Activated T-helper 1 cell treated with anti-CD3 and anti-CD28 coated beads, Interleukin-12 subunit alpha, Interleukin-12 subunit beta, Interleukin-2, Interleukin-4 antibody, amounts not matched to agents 30 ng/mL and 10 ng/mL and 1 ng/mL, durations not matched to agents 14 hours and 24 hours and 36 hours (primary cell): ENCODE data around the gene ARHGAP4. TPM values are rescaled to one million over a fixed set of nuclear protein-coding genes. Genes with fewer than 3 reads are reported as not detected.

ENCODE experiments used
- DNase-seq: peaks from one replicate; pipeline ENCODE4 v3.0.0; 2021; ENCODE audit warnings: low spot score
- H3K27ac Mint-ChIP-seq: one replicate; pipeline ENCODE4 v1.8.0; 2021; ENCODE audit warnings: mild to moderate bottlenecking, mixed read lengths
- H3K27me3 Mint-ChIP-seq: one replicate; pipeline ENCODE4 v1.8.0; 2022; ENCODE audit warnings: mild to moderate bottlenecking, moderate library complexity, mixed read lengths; ENCODE audit not compliant: insufficient read depth
- H3K36me3 Mint-ChIP-seq: one replicate; pipeline ENCODE4 v1.8.0; 2021; ENCODE audit warnings: low read depth, mixed read lengths
- H3K4me1 Mint-ChIP-seq: one replicate; pipeline ENCODE4 v1.8.0; 2021; ENCODE audit warnings: low read depth, mixed read lengths
- H3K4me3 Mint-ChIP-seq: one replicate; pipeline ENCODE4 v1.8.0; 2021; ENCODE audit warnings: mild to moderate bottlenecking, moderate library complexity, mixed read lengths
- H3K9me3 Mint-ChIP-seq: one replicate; pipeline ENCODE4 v1.8.0; 2021; ENCODE audit warnings: mixed read lengths
- intact Hi-C: fragments of 100-400 bp; cut with micrococcal nuclease; formaldehyde crosslinking; loops from one replicate; pipeline ENCODE4 v1.15.1; 2024
- total RNA-seq: library from RNA; stranded (reverse); gene quantifications from 2 replicates; pipeline ENCODE4 v1.2.3, GENCODE V29; 2022

The ARHGAP4 gene
- total RNA-seq, 1 donor from 2014 or later, result 128 TPM

DNA sequence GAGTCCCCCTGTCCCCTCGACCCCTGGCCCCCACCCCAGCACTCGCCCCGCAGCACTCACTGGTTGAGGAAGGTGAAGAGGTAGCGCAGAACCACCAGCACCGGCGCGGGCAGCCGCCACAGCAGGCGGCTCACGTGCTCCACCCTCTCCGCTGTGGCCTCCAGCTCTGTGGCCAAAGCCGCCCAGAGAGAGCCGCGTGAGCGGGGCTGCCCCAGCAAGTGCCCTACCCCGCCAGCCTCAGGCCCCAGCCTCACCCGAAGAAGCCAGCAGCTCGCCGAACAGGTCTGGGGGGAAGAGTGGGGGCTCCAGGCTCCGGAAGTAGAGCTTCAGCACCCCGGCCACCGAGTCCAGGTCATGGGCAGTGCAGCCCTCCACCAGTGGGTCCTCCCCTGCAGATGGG lies 15.6 kb downstream of the ARHGAP4 start:
- intact Hi-C loops, result no loop called here
- Mint-ChIP-seq H3K27ac (no peak overlapping the region), H3K4me3 (no peak overlapping the region), H3K36me3 (peaks cover 6% of the 10 kb centered on the region), H3K27me3 (no peaks in the 10 kb centered on the region), H3K4me1 (no peaks in the 10 kb centered on the region), H3K9me3 (no peaks in the 10 kb centered on the region)
- no peak for DNase-seq

DNA sequence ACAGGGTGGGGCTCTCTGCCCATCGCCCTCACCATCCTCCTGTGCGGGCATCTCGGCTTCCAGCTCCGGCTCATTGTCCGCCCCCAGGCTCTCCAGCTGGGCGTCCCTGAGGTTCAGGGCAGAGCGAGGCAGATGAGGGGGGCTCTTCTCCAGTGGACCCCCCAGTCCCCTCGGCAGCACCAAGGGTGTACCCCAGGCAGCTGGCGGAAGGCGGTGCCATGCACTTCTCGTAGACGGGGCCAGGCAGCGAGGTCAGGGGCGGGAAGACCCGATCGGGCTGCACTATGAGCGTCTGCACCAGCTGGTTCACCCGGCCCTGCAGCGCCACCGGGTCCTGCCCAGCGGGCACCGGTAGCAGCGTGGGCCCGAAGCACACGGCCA lies 16.1 kb downstream of the ARHGAP4 start:
- Mint-ChIP-seq H3K4me1 (no peaks in the 10 kb centered on the region), H3K27ac (no peak overlapping the region), H3K27me3 (no peaks in the 10 kb centered on the region), H3K36me3 (peaks cover 6% of the 10 kb centered on the region), H3K9me3 (no peaks in the 10 kb centered on the region), H3K4me3 (no peak overlapping the region)
- no peak for DNase-seq
- intact Hi-C loops, result no loop called here

GRCh38 chrX:153909024-153909979 lies 16.8 kb downstream of the ARHGAP4 start:
- Mint-ChIP-seq H3K36me3 (peaks cover 6% of the 10 kb centered on the region), H3K27ac (no peak overlapping the region), H3K4me3 (no peak overlapping the region), H3K4me1 (no peaks in the 10 kb centered on the region), H3K9me3 (no peaks in the 10 kb centered on the region), H3K27me3 (no peaks in the 10 kb centered on the region)
- intact Hi-C loops, result no loop called here
- no peak for DNase-seq

DNA sequence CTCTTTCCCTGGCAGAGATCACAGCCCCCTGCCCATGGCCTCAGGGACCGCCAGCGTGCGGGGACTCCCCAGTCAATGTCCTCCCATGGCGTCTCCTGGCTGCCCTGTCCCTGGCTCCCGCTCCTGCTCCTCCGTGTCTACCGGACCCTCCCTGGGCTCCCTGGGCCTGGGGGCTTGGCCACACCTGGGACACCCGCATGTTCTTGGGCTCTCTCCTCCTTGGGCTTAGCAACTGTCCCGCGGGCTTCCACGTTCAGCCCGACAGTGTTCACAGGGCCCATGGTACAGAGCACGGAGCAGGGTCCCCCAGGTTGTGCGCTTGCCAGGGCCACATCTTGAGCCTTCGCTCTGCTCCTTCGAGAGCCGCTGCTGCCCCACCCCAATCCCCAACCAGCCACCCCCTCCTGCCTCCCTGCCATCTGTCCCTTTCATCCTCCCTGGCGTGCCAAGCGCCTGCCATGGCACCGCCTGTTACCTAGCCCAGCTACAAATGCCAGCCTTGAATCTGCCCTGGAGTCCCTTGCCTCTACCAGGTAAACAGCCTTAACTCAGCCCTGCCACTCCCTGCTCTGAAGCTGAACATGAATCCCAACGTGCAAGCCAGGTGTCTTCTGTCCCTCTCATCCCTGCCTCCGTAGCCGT lies 17.7 kb downstream of the ARHGAP4 start:
- DNase-seq, result no peak
- H3K9me3 Mint-ChIP-seq, result no peaks in the 10 kb centered on the region
- H3K4me3 Mint-ChIP-seq, result no peak overlapping the region
- no peak overlapping the region for H3K27ac Mint-ChIP-seq
- H3K4me1 Mint-ChIP-seq, result peaks cover 8% of the 10 kb centered on the region
- no peaks in the 10 kb centered on the region for H3K27me3 Mint-ChIP-seq
- H3K36me3 Mint-ChIP-seq, result peaks cover 6% of the 10 kb centered on the region
- intact Hi-C loops, result no loop called here

- Mint-ChIP-seq H3K9me3 (no peaks in the 10 kb centered on the region), H3K4me1 (peaks cover 12% of the 10 kb centered on the region), H3K27me3 (no peaks in the 10 kb centered on the region), H3K27ac (no peak overlapping the region), H3K36me3 (peaks cover 6% of the 10 kb centered on the region), H3K4me3 (no peak overlapping the region)
- no peak for DNase-seq
- intact Hi-C loops, result no loop called here
Measured at GRCh38 chrX:153907456-153907855, 18.6 kb downstream of the ARHGAP4 start.

- Mint-ChIP-seq H3K9me3 (no peaks in the 10 kb centered on the region), H3K27me3 (no peaks in the 10 kb centered on the region), H3K27ac (no peak overlapping the region), H3K4me3 (no peak overlapping the region), H3K4me1 (peaks cover 19% of the 10 kb centered on the region), H3K36me3 (peaks cover 4% of the 10 kb centered on the region)
- intact Hi-C loops, result no loop called here
- no peak for DNase-seq
Measured at GRCh38 chrX:153906126-153906917, 19.7 kb downstream of the ARHGAP4 start.

- H3K4me1 Mint-ChIP-seq, result peaks cover 27% of the 10 kb centered on the region
- H3K27me3 Mint-ChIP-seq, result no peaks in the 10 kb centered on the region
- H3K36me3 Mint-ChIP-seq, result peaks cover 4% of the 10 kb centered on the region
- H3K27ac Mint-ChIP-seq, result no peak overlapping the region
- no peaks in the 10 kb centered on the region for H3K9me3 Mint-ChIP-seq
- no peak overlapping the region for H3K4me3 Mint-ChIP-seq
- intact Hi-C loops, result no loop called here
- no peak for DNase-seq
Measured at GRCh38 chrX:153905481-153906095, 20.5 kb downstream of the ARHGAP4 start.

- H3K27me3 Mint-ChIP-seq, result no peaks in the 10 kb centered on the region
- H3K4me1 Mint-ChIP-seq, result peaks cover 29% of the 10 kb centered on the region
- intact Hi-C loops, result loop anchor here (5.0 kb wide), 1 partner anchor 77 kb away; no protein-coding TSS in a partner anchor
- H3K27ac Mint-ChIP-seq, result peak within 1 kb of the TSS; percentile 65
- DNase-seq, result no peak
- no peaks in the 10 kb centered on the region for H3K9me3 Mint-ChIP-seq
- H3K36me3 Mint-ChIP-seq, result peaks cover 2% of the 10 kb centered on the region
- peak within 1 kb of the TSS; percentile 39 for H3K4me3 Mint-ChIP-seq
Measured at GRCh38 chrX:153903991-153904957, 21.8 kb downstream of the ARHGAP4 start, which contains the start of gene AVPR2. AVPR2 (plus strand) TSS chrX:153904673; CDS start chrX:153905146, 473 bp downstream.

- H3K9me3 Mint-ChIP-seq, result no peaks in the 10 kb centered on the region
- no peaks in the 10 kb centered on the region for H3K27me3 Mint-ChIP-seq
- peak overlapping the region; percentile 65 for H3K27ac Mint-ChIP-seq
- H3K36me3 Mint-ChIP-seq, result peaks cover under 1% of the 10 kb centered on the region
- intact Hi-C loops, result loop anchor here (5.0 kb wide), 1 partner anchor 76 kb away; no protein-coding TSS in a partner anchor
- peaks cover 29% of the 10 kb centered on the region for H3K4me1 Mint-ChIP-seq
- H3K4me3 Mint-ChIP-seq, result peak overlapping the region; percentile 39
- no peak for DNase-seq
Measured at GRCh38 chrX:153903238-153903980, 22.7 kb downstream of the ARHGAP4 start.

GRCh38 chrX:153902385-153902784 lies 23.7 kb downstream of the ARHGAP4 start:
- DNase-seq, result no peak
- intact Hi-C loops, result loop anchor here (5.0 kb wide), 1 partner anchor 75 kb away; no protein-coding TSS in a partner anchor
- Mint-ChIP-seq H3K27ac (no peak overlapping the region), H3K9me3 (no peaks in the 10 kb centered on the region), H3K36me3 (peaks cover 1% of the 10 kb centered on the region), H3K27me3 (no peaks in the 10 kb centered on the region), H3K4me3 (no peak overlapping the region), H3K4me1 (peaks cover 29% of the 10 kb centered on the region)

DNA sequence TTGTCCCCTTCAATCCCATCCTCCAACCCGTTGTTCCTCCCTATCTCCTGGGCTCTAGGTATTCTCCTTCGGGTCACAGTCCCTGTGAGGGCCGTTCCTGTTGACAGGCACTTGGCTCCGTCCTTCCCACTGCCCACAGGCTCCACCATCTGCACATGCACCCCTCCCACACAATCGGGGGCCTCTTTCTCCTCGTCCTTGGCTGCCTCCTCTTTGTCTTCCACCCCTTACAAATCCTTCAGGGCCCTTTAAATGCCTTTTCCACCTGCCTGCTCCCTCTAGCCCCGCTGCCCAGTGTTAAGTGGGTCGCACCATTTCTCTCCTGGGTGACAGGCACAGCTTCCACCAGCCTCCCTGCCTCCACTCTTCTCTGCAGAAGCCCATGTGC lies 24.3 kb downstream of the ARHGAP4 start:
- peak overlapping the region; percentile 26 for H3K4me3 Mint-ChIP-seq
- no peaks in the 10 kb centered on the region for H3K27me3 Mint-ChIP-seq
- no peak for DNase-seq
- intact Hi-C loops, result loop anchor here (1.0 to 5.0 kb wide), 2 partner anchors 46 to 74 kb away; no protein-coding TSS in a partner anchor
- H3K9me3 Mint-ChIP-seq, result no peaks in the 10 kb centered on the region
- H3K4me1 Mint-ChIP-seq, result peaks cover 29% of the 10 kb centered on the region
- H3K36me3 Mint-ChIP-seq, result peaks cover 1% of the 10 kb centered on the region
- peak overlapping the region; percentile 58 for H3K27ac Mint-ChIP-seq
